Peyer's patch (tissue), 4 donors: ENCODE results near the gene ABHD11. TPM values are rescaled to one million over a fixed set of nuclear protein-coding genes. Genes with fewer than 3 reads are reported as not detected.
"Not testable (repeated sequence)": the region's sequence is repeated elsewhere in the genome, so short reads cannot be mapped to it uniquely, and the experiment has no call there.

Experiments
- DNase-seq, 3 donors: peaks; one replicate each; pipeline ENCODE4 v3.0.0-alpha.2; 2017 to 2019
- H3K27ac ChIP-seq, 4 donors: fragments of 200-600 bp; sonication (generic); one replicate each; pipeline ENCODE4 v1.5.1; 2016 to 2019
- H3K27me3 ChIP-seq, 2 donors: fragments of 200-600 bp; sonication (generic); one replicate each; pipeline ENCODE4 v1.5.1; 2019
- H3K36me3 ChIP-seq, 3 donors: fragments of 200-600 bp; sonication (generic); one replicate each; pipeline ENCODE4 v1.5.1; 2016 to 2019
- H3K4me1 ChIP-seq, 4 donors: fragments of 200-600 bp; sonication (generic); one replicate each; pipeline ENCODE4 v1.5.1; 2016 to 2019
- H3K4me3 ChIP-seq, 4 donors: fragments of 200-600 bp; sonication (generic); 1 replicate in 3 of 4; 2 replicates in 1 of 4; pipeline ENCODE4 v1.5.1; 2016 to 2019; ENCODE audit warnings: mild to moderate bottlenecking in 1 of 4
- H3K9me3 ChIP-seq, 4 donors: fragments of 200-600 bp; sonication (generic); one replicate each; pipeline ENCODE4 v1.5.1; 2016 to 2019; ENCODE audit warnings: mild to moderate bottlenecking in 1 of 4
- CTCF ChIP-seq, 6 experiments: fragments of 450-650 bp in 4 of 6; fragments of 200-600 bp in 2 of 6; sonication (generic) in 1 of 6; IDR thresholded peaks; one replicate each; pipeline ENCODE4 v1.5.1; 2017 to 2019; ENCODE audit warnings: antibody characterized with exemption in 6 of 6, mild to moderate bottlenecking in 3 of 6, moderate library complexity in 1 of 6
- POLR2A ChIP-seq, 2 donors: fragments of 450-650 bp; IDR thresholded peaks; one replicate each; pipeline ENCODE4 v1.5.1; 2017; ENCODE audit warnings: antibody characterized with exemption in 2 of 2, mild to moderate bottlenecking in 2 of 2, moderate library complexity in 2 of 2
- total RNA-seq, 4 donors: library from RNA; depleted of rRNA; stranded (reverse); fragments of >200 nt; gene quantifications; one replicate each; pipeline ENCODE4 v1.1.0, GENCODE V29; 2016

Gene ABHD11
- total RNA-seq, 4 donors from 2014 or later = 65.9 to 156 (median 98.5) TPM

GRCh38 chr7:73728551-73728950, 10.1 kb downstream of the ABHD11 start:
- Histone ChIP-seq H3K27me3 (no peaks in the 10 kb centered on the region), H3K4me1 (no peaks in the 10 kb centered on the region), H3K4me3 (no peak overlapping the region), H3K27ac (no peak overlapping the region), H3K9me3 (no peaks in the 10 kb centered on the region), H3K36me3 (no peaks in the 10 kb centered on the region)
- DNase-seq = no peak
- TF ChIP-seq POLR2A (IDR thresholded peaks at IDR 0.05) = no peak
- TF ChIP-seq CTCF (IDR thresholded peaks at IDR 0.05) = no peak

- Histone ChIP-seq H3K27me3 (no peaks in the 10 kb centered on the region), H3K36me3 (no peaks in the 10 kb centered on the region), H3K27ac (no peak overlapping the region), H3K4me3 (no peak overlapping the region), H3K9me3 (no peaks in the 10 kb centered on the region), H3K4me1 (no peaks in the 10 kb centered on the region)
- no peak for DNase-seq
- TF ChIP-seq POLR2A (IDR thresholded peaks at IDR 0.05) (no peak), CTCF (IDR thresholded peaks at IDR 0.05) (no peak)
Observed at GRCh38 chr7:73727952-73728351, 10.7 kb downstream of the ABHD11 start.

GRCh38 chr7:73726083-73726466, 12.5 kb downstream of the ABHD11 start:
- TF ChIP-seq CTCF (IDR thresholded peaks at IDR 0.05) (no peak), POLR2A (IDR thresholded peaks at IDR 0.05) (no peak)
- no peaks in the 10 kb centered on the region for H3K9me3 ChIP-seq
- H3K36me3 ChIP-seq = no peaks in the 10 kb centered on the region
- no peaks in the 10 kb centered on the region for H3K4me1 ChIP-seq
- H3K27me3 ChIP-seq = no peaks in the 10 kb centered on the region
- H3K4me3 ChIP-seq = no peak overlapping the region
- DNase-seq = no peak
- H3K27ac ChIP-seq = no peak overlapping the region

- Histone ChIP-seq H3K4me3 (no peak overlapping the region), H3K36me3 (no peaks in the 10 kb centered on the region), H3K9me3 (no peaks in the 10 kb centered on the region), H3K4me1 (peaks cover 0 to 7% (median 3%) of the 10 kb centered on the region in 4 donors), H3K27me3 (no peaks in the 10 kb centered on the region), H3K27ac (no peak overlapping the region)
- DNase-seq = no peak
- TF ChIP-seq CTCF (IDR thresholded peaks at IDR 0.05) (no peak), POLR2A (IDR thresholded peaks at IDR 0.05) (no peak)
Observed at GRCh38 chr7:73723813-73724212, 14.8 kb downstream of the ABHD11 start.

GRCh38 chr7:73722785-73723184, 15.8 kb downstream of the ABHD11 start:
- H3K4me3 ChIP-seq = no peak overlapping the region
- H3K9me3 ChIP-seq = no peaks in the 10 kb centered on the region
- TF ChIP-seq CTCF (IDR thresholded peaks at IDR 0.05) = no peak
- no peak for TF ChIP-seq POLR2A (IDR thresholded peaks at IDR 0.05)

GRCh38 chr7:73722182-73722581, 16.4 kb downstream of the ABHD11 start:
- not testable (repeated sequence) for H3K4me3 ChIP-seq, H3K9me3 ChIP-seq, H3K27me3 ChIP-seq, H3K36me3 ChIP-seq, DNase-seq, H3K27ac ChIP-seq
- H3K4me1 ChIP-seq = peaks cover 0 to 24% (median 13%) of the 10 kb centered on the region in 4 donors

More at GRCh38 chr7:73722785-73723184, 15.8 kb downstream of the ABHD11 start:
- Histone ChIP-seq H3K27ac (no peak overlapping the region), H3K27me3 (no peaks in the 10 kb centered on the region), H3K36me3 (no peaks in the 10 kb centered on the region), H3K4me1 (peaks cover 0 to 18% (median 11%) of the 10 kb centered on the region in 4 donors)
- DNase-seq = no peak
